HepG2 (cell line): ENCODE results near the gene BMPR2. TPM values are rescaled to one million over a fixed set of nuclear protein-coding genes. Genes with fewer than 3 reads are reported as not detected.

ENCODE experiments used
- BRD4 ChIP-seq: sonication (generic); formaldehyde crosslinking; IDR thresholded peaks from 2 replicates; pipeline ENCODE4 v1.4.0; 2020; ENCODE audit warnings: missing genetic modification reagents
- DR1 ChIP-seq: sonication (generic); formaldehyde crosslinking; IDR thresholded peaks from 2 replicates; pipeline ENCODE4 v1.8.0; 2021; ENCODE audit warnings: mild to moderate bottlenecking, missing genetic modification reagents, inconsistent platforms
- EP300 ChIP-seq, 3 experiments: sonication (generic) in 1 of 3; formaldehyde crosslinking in 1 of 3; IDR thresholded peaks; 2 replicates each; pipeline versions ENCODE4 v1.5.1 to v1.6.1; 2011 to 2020; ENCODE audit warnings: low read depth in 2 of 3, low read length in 2 of 3, borderline replicate concordance in 1 of 3, improper control_type of control experiment in 1 of 3, mild to moderate bottlenecking in 1 of 3, missing genetic modification reagents in 1 of 3, moderate library complexity in 1 of 3
- FIP1L1 ChIP-seq: fragments of 200-400 bp; formaldehyde crosslinking; IDR thresholded peaks from 2 replicates; pipeline ENCODE4 v1.6.1; 2018; ENCODE audit warnings: low read depth, mild to moderate bottlenecking, low read length, moderate library complexity, borderline replicate concordance; ENCODE audit not compliant: insufficient read depth
- FOXK2 ChIP-seq: fragments of 450-650 bp; IDR thresholded peaks from 2 replicates; pipeline ENCODE4 v1.6.1; 2016
- HMG20B ChIP-seq: conservative IDR thresholded peaks from 2 replicates; pipeline ENCODE4 v1.6.1; 2016; ENCODE audit warnings: missing genetic modification reagents, missing compliant biosample characterization
- ISX ChIP-seq: sonication (generic); formaldehyde crosslinking; conservative IDR thresholded peaks from 2 replicates; pipeline ENCODE4 v1.5.0; 2020; ENCODE audit warnings: missing genetic modification reagents
- KAT2B ChIP-seq: fragments of 150-350 bp; IDR thresholded peaks from 2 replicates; pipeline ENCODE4 v1.6.1; 2014; ENCODE audit warnings: low read depth, low read length, borderline replicate concordance
- KDM6A ChIP-seq: IDR thresholded peaks from 2 replicates; pipeline ENCODE4 v1.6.1; 2016; ENCODE audit warnings: low read depth
- MIXL1 ChIP-seq: IDR thresholded peaks from 2 replicates; pipeline ENCODE4 v1.6.1; 2016
- NR2C2 ChIP-seq: sonication (generic); formaldehyde crosslinking; IDR thresholded peaks from 2 replicates; pipeline ENCODE4 v1.4.0; 2020; ENCODE audit warnings: missing genetic modification reagents, mild to moderate bottlenecking, moderate library complexity, borderline replicate concordance
- NRL ChIP-seq: sonication (generic); formaldehyde crosslinking; IDR thresholded peaks from 2 replicates; pipeline ENCODE4 v1.5.0; 2020; ENCODE audit warnings: missing genetic modification reagents, mild to moderate bottlenecking, moderate library complexity, borderline replicate concordance
- PRPF4 ChIP-seq: fragments of 200-400 bp; formaldehyde crosslinking; IDR thresholded peaks from 2 replicates; pipeline ENCODE4 v1.6.1; 2016; ENCODE audit warnings: low read length, low read depth; ENCODE audit not compliant: poor library complexity, severe bottlenecking
- SIN3B ChIP-seq: fragments of 150-350 bp; IDR thresholded peaks from 2 replicates; pipeline ENCODE4 v1.6.1; 2014; ENCODE audit warnings: low read length
- SMYD3 ChIP-seq: sonication (generic); formaldehyde crosslinking; IDR thresholded peaks from 2 replicates; pipeline ENCODE4 v1.8.1; 2023; ENCODE audit warnings: mild to moderate bottlenecking, missing genetic modification reagents
- SRSF1 ChIP-seq: fragments of 200-400 bp; formaldehyde crosslinking; optimal IDR thresholded peaks from 2 replicates; pipeline ENCODE3; 2017; ENCODE audit warnings: mild to moderate bottlenecking, low read depth, low read length, moderate library complexity
- ZBTB1 ChIP-seq: sonication (generic); formaldehyde crosslinking; IDR thresholded peaks from 2 replicates; pipeline ENCODE4 v1.4.0; 2020; ENCODE audit warnings: missing genetic modification reagents, borderline replicate concordance
- ZKSCAN8 ChIP-seq: IDR thresholded peaks from 2 replicates; pipeline ENCODE4 v1.6.1; 2016; ENCODE audit warnings: borderline replicate concordance, missing genetic modification reagents, missing compliant biosample characterization
- ZNF225 ChIP-seq: sonication (generic); formaldehyde crosslinking; IDR thresholded peaks from 2 replicates; pipeline ENCODE4 v1.4.0; 2020; ENCODE audit warnings: mild to moderate bottlenecking, missing genetic modification reagents
- ZNF607 ChIP-seq: sonication (generic); formaldehyde crosslinking; IDR thresholded peaks from 2 replicates; pipeline ENCODE4 v1.5.1; 2020; ENCODE audit warnings: missing genetic modification reagents, mild to moderate bottlenecking, borderline replicate concordance
- ZNF816 ChIP-seq: sonication (generic); formaldehyde crosslinking; IDR thresholded peaks from 2 replicates; pipeline ENCODE4 v1.8.0; 2022; ENCODE audit warnings: missing genetic modification reagents, mild to moderate bottlenecking, borderline replicate concordance
- ZSCAN21 ChIP-seq: sonication (generic); formaldehyde crosslinking; IDR thresholded peaks from 2 replicates; pipeline ENCODE4 v1.8.0; 2022; ENCODE audit warnings: mild to moderate bottlenecking, missing genetic modification reagents, moderate library complexity, borderline replicate concordance
- ZZZ3 ChIP-seq: sonication (generic); formaldehyde crosslinking; IDR thresholded peaks from 2 replicates; pipeline ENCODE4 v1.4.0; 2020; ENCODE audit warnings: missing genetic modification reagents, mild to moderate bottlenecking, borderline replicate concordance
- polyA plus RNA-seq, 8 experiments: library from polyadenylated mRNA; depleted of rRNA in 3 of 8; stranded (reverse) in 7 of 8; unstranded in 1 of 8; fragments of >200 nt; fragmentation: Illumina TruSeq in 4 of 8; extraction: Trizol in 4 of 8; gene quantifications; 2 replicates each; pipeline versions ENCODE4 v1.2.1 to v1.2.3, GENCODE V29; 2011 to 2016; ENCODE audit warnings: low read depth in 4 of 8, missing spikeins in 1 of 8, mixed read lengths in 1 of 8; ENCODE audit not compliant: insufficient read depth in 1 of 8
- total RNA-seq, 5 experiments: library from RNA; depleted of rRNA; stranded (reverse); fragments of >200 nt; fragmentation: Illumina TruSeq; extraction: Trizol; gene quantifications; 2 replicates each; pipeline ENCODE4 v1.2.3, GENCODE V29; 2016; ENCODE audit warnings: low read depth in 1 of 5
- TF ChIP-seq, protein P1 (sequence below): IDR thresholded peaks from 2 replicates; pipeline ENCODE4 v1.6.1; 2018; ENCODE audit warnings: missing genetic modification reagents
- TF ChIP-seq, protein P2 (sequence below): sonication (generic); formaldehyde crosslinking; IDR thresholded peaks from 2 replicates; pipeline ENCODE4 v1.5.0; 2020; ENCODE audit warnings: missing genetic modification reagents
- TF ChIP-seq, protein P3 (sequence below): IDR thresholded peaks from 2 replicates; pipeline ENCODE4 v1.4.0; 2020; ENCODE audit warnings: mild to moderate bottlenecking, missing genetic modification reagents

Gene BMPR2
- total and polyA plus RNA-seq, 2 of the 13 experiments (the other 11 are each of a cell fraction or from before 2014, with no cell fraction given): 5.5 to 10.3 TPM

DNA sequence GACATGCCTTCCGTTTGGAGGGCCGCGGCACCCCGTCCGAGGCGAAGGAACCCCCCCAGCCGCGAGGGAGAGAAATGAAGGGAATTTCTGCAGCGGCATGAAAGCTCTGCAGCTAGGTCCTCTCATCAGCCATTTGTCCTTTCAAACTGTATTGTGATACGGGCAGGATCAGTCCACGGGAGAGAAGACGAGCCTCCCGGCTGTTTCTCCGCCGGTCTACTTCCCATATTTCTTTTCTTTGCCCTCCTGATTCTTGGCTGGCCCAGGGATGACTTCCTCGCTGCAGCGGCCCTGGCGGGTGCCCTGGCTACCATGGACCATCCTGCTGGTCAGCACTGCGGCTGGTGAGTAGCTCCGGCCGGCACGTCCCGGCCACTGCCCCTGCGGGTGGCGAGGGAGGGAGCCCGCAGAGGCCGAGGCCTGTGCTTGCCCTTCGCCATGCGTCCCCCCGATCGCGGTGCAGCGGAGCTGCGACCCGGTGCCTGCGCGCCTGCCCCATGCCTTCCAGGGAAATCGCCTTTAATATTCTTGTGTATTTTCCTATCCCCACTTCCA, 1.2 kb downstream of the BMPR2 start (continued):
- TF ChIP-seq NRL (CRISPR knock-in tag): 0 out of 2 replicates have a peak, but pooled peaks have one; percentile 37
- no peak for TF ChIP-seq KAT2B
- TF ChIP-seq ZKSCAN8 (CRISPR knock-in tag): no peak
- no peak for TF ChIP-seq FOXK2
- TF ChIP-seq, protein P1, sequence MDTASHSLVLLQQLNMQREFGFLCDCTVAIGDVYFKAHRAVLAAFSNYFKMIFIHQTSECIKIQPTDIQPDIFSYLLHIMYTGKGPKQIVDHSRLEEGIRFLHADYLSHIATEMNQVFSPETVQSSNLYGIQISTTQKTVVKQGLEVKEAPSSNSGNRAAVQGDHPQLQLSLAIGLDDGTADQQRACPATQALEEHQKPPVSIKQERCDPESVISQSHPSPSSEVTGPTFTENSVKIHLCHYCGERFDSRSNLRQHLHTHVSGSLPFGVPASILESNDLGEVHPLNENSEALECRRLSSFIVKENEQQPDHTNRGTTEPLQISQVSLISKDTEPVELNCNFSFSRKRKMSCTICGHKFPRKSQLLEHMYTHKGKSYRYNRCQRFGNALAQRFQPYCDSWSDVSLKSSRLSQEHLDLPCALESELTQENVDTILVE (CRISPR knock-in tag): no peak
- TF ChIP-seq SIN3B: no peak
- no peak for TF ChIP-seq BRD4 (CRISPR knock-in tag)
- TF ChIP-seq KDM6A: no peak
- TF ChIP-seq HMG20B: no peak
- peak; percentile 47; the same call in 1 of the 2 replicates for TF ChIP-seq ISX (CRISPR knock-in tag)
- TF ChIP-seq ZNF816 (CRISPR knock-in tag): no peak
- TF ChIP-seq MIXL1: no peak
- TF ChIP-seq EP300 (IDR thresholded peaks at IDR 0.05; ENCODE audit: low read depth in 2 of 2, low read length in 2 of 2): no peak
- TF ChIP-seq EP300 (CRISPR knock-in tag; IDR thresholded peaks at IDR 0.05; ENCODE audit: borderline replicate concordance): no peak
- TF ChIP-seq, protein P2, sequence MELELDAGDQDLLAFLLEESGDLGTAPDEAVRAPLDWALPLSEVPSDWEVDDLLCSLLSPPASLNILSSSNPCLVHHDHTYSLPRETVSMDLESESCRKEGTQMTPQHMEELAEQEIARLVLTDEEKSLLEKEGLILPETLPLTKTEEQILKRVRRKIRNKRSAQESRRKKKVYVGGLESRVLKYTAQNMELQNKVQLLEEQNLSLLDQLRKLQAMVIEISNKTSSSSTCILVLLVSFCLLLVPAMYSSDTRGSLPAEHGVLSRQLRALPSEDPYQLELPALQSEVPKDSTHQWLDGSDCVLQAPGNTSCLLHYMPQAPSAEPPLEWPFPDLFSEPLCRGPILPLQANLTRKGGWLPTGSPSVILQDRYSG (CRISPR knock-in tag): no peak
- TF ChIP-seq ZNF607 (CRISPR knock-in tag): no peak
- TF ChIP-seq ZNF225 (CRISPR knock-in tag): 0 out of 2 replicates have a peak, but pooled peaks have one; percentile 44
- no peak for TF ChIP-seq PRPF4
- no peak for TF ChIP-seq DR1
- no peak; the same call in 1 of the 2 replicates for TF ChIP-seq ZSCAN21
- TF ChIP-seq SMYD3 (CRISPR knock-in tag): no peak
- TF ChIP-seq SRSF1: no peak
- TF ChIP-seq NR2C2: no peak
- TF ChIP-seq ZBTB1 (CRISPR knock-in tag): no peak
- no peak for TF ChIP-seq FIP1L1
- peak; percentile 60; the same call in 1 of the 2 replicates for TF ChIP-seq ZZZ3
- TF ChIP-seq, protein P3, sequence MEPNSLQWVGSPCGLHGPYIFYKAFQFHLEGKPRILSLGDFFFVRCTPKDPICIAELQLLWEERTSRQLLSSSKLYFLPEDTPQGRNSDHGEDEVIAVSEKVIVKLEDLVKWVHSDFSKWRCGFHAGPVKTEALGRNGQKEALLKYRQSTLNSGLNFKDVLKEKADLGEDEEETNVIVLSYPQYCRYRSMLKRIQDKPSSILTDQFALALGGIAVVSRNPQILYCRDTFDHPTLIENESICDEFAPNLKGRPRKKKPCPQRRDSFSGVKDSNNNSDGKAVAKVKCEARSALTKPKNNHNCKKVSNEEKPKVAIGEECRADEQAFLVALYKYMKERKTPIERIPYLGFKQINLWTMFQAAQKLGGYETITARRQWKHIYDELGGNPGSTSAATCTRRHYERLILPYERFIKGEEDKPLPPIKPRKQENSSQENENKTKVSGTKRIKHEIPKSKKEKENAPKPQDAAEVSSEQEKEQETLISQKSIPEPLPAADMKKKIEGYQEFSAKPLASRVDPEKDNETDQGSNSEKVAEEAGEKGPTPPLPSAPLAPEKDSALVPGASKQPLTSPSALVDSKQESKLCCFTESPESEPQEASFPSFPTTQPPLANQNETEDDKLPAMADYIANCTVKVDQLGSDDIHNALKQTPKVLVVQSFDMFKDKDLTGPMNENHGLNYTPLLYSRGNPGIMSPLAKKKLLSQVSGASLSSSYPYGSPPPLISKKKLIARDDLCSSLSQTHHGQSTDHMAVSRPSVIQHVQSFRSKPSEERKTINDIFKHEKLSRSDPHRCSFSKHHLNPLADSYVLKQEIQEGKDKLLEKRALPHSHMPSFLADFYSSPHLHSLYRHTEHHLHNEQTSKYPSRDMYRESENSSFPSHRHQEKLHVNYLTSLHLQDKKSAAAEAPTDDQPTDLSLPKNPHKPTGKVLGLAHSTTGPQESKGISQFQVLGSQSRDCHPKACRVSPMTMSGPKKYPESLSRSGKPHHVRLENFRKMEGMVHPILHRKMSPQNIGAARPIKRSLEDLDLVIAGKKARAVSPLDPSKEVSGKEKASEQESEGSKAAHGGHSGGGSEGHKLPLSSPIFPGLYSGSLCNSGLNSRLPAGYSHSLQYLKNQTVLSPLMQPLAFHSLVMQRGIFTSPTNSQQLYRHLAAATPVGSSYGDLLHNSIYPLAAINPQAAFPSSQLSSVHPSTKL (CRISPR knock-in tag): no peak; the same call in 1 of the 2 replicates
